HCT116 (cell line): ENCODE measurements around the gene SUGCT. TPM values are rescaled to one million over a fixed set of nuclear protein-coding genes. Genes with fewer than 3 reads are reported as not detected.

Source experiments
- ATAC-seq: fragments of 200-7000 bp; cut with Tn5 transposase; 2 replicates; pipeline ENCODE4 v1.9.1; 2020; ENCODE audit warnings: mild to moderate bottlenecking, moderate library complexity
- BruUV-seq: library from RNA; stranded (reverse); fragments of 400-500 nt; replicated peaks from 2 replicates; lab custom pipeline; 2021; lab: Mats Ljungman, UMichigan
- CTCF ChIA-PET: fragments of 300-600 bp; sonication (Branson Sonifier 250); formaldehyde crosslinking; loops from one replicate; lab custom pipeline; 2021; ENCODE audit warnings: antibody characterized with exemption; lab: Charles Lee
- POLR2A ChIA-PET: fragments of 300-600, 350-600 bp; sonication (Branson Sonifier 250); formaldehyde crosslinking; loops from one replicate; lab custom pipeline; 2021; ENCODE audit warnings: antibody characterized with exemption; lab: Charles Lee
- RAD21 ChIA-PET, 2 experiments: fragments of 300-600 bp; sonication (Branson Sonifier 250); formaldehyde crosslinking; loops; one replicate each; lab custom pipeline; 2023; ENCODE audit warnings: low total read pairs in 2 of 2; ENCODE audit not compliant: uncharacterized antibody in 2 of 2, unreplicated experiment in 2 of 2, low non-redundant PET in 1 of 2; lab: Charles Lee
- DNase-seq: peaks from one replicate; pipeline ENCODE4 v3.0.0-alpha.2; 2010; ENCODE audit warnings: low read depth, low spot score
- H2AFZ ChIP-seq: fragments of 200-600 bp; shearing (Covaris generic), sonication (generic); 2 replicates; pipeline ENCODE4 v1.6.1; 2017; ENCODE audit warnings: low read depth, mixed run types, mixed read lengths, antibody characterized with exemption, low read length; ENCODE audit not compliant: poor library complexity, severe bottlenecking
- H3K27ac ChIP-seq: 2 replicates; pipeline ENCODE4 v1.5.1; 2012; ENCODE audit warnings: low read depth, low read length
- H3K27me3 ChIP-seq: fragments of 200-600 bp; sonication (generic); 2 replicates; pipeline ENCODE4 v1.6.1; 2016; ENCODE audit warnings: mixed run types, low read length, mixed read lengths; ENCODE audit not compliant: insufficient read depth
- H3K36me3 ChIP-seq, 2 experiments: fragments of 200-500 bp in 1 of 2; fragments of 200-600 bp in 1 of 2; sonication (Bioruptor generic) in 1 of 2; sonication (generic) in 1 of 2; 2 replicates each; pipeline versions ENCODE4 v1.5.1 to v1.6.1; 2014 to 2016; ENCODE audit warnings: low read length in 2 of 2, inconsistent platforms in 1 of 2, mixed read lengths in 1 of 2, mixed run types in 1 of 2; ENCODE audit not compliant: insufficient read depth in 2 of 2, control insufficient read depth in 1 of 2
- H3K4me1 ChIP-seq, 2 experiments: fragments of 200-600 bp in 1 of 2; sonication (generic) in 1 of 2; 2 replicates each; pipeline versions ENCODE4 v1.5.1 to v1.6.1; 2012 to 2017; ENCODE audit warnings: low read length in 2 of 2, inconsistent platforms in 1 of 2, mild to moderate bottlenecking in 1 of 2, mixed read lengths in 1 of 2, mixed run types in 1 of 2, moderate library complexity in 1 of 2; ENCODE audit not compliant: insufficient read depth in 2 of 2, control insufficient read depth in 1 of 2
- H3K4me2 ChIP-seq: fragments of 200-600 bp; sonication (generic); 2 replicates; pipeline ENCODE4 v1.6.1; 2017; ENCODE audit warnings: mixed run types, low read length, mixed read lengths
- H3K4me3 ChIP-seq, 2 experiments: fragments of 200-600 bp in 1 of 2; sonication (generic) in 1 of 2; replicated peaks in 1 of 2; 2 replicates each; pipeline ENCODE4 v1.5.1; 2011 to 2016; ENCODE audit warnings: low read length in 2 of 2, control low read depth in 1 of 2, low read depth in 1 of 2, mild to moderate bottlenecking in 1 of 2, mixed read lengths in 1 of 2, mixed run types in 1 of 2
- H3K79me2 ChIP-seq: fragments of 200-600 bp; sonication (generic); 2 replicates; pipeline ENCODE4 v1.6.1; 2017; ENCODE audit warnings: mild to moderate bottlenecking, mixed run types, low read length, moderate library complexity, mixed read lengths; ENCODE audit not compliant: insufficient read depth
- H3K9ac ChIP-seq: fragments of 200-600 bp; sonication (generic); 2 replicates; pipeline ENCODE4 v1.6.1; 2016; ENCODE audit warnings: low read length, mixed read lengths
- H3K9me2 ChIP-seq: fragments of 200-600 bp; sonication (generic), shearing (Covaris generic); 2 replicates; pipeline ENCODE4 v1.6.1; 2017; ENCODE audit warnings: mixed run types, mild to moderate bottlenecking, moderate library complexity; ENCODE audit not compliant: insufficient read depth
- H3K9me3 ChIP-seq, 2 experiments: fragments of 200-500 bp in 1 of 2; fragments of 200-600 bp in 1 of 2; sonication (Bioruptor generic) in 1 of 2; sonication (generic) in 1 of 2; 2 replicates each; pipeline ENCODE4 v1.6.1; 2014 to 2017; ENCODE audit warnings: low read length in 2 of 2, mixed read lengths in 2 of 2, inconsistent platforms in 1 of 2, low read depth in 1 of 2, mild to moderate bottlenecking in 1 of 2, mixed run types in 1 of 2, moderate library complexity in 1 of 2; ENCODE audit not compliant: control insufficient read depth in 1 of 2, insufficient read depth in 1 of 2
- H4K20me1 ChIP-seq: fragments of 200-600 bp; sonication (generic), shearing (Covaris generic); 2 replicates; pipeline ENCODE4 v1.6.1; 2017; ENCODE audit warnings: mixed run types, mild to moderate bottlenecking, moderate library complexity; ENCODE audit not compliant: insufficient read depth
- CEBPB ChIP-seq: IDR thresholded peaks from 2 replicates; pipeline ENCODE4 v1.6.1; 2012; ENCODE audit warnings: low read depth
- EGR1 ChIP-seq: IDR thresholded peaks from 2 replicates; pipeline ENCODE4 v1.6.1; 2012; ENCODE audit warnings: low read depth
- ELF1 ChIP-seq: IDR thresholded peaks from 2 replicates; pipeline ENCODE4 v1.6.1; 2012; ENCODE audit warnings: low read depth, borderline replicate concordance
- EZH2phosphoT487 ChIP-seq: fragments of 200-600 bp; IDR thresholded peaks from 2 replicates; pipeline ENCODE4 v1.6.1; 2018; ENCODE audit warnings: antibody characterized with exemption, borderline replicate concordance
- FOSL1 ChIP-seq: IDR thresholded peaks from 2 replicates; pipeline ENCODE4 v1.6.1; 2012; ENCODE audit warnings: low read depth
- POLR2A ChIP-seq: IDR thresholded peaks from 2 replicates; pipeline ENCODE4 v1.7.0; 2011; ENCODE audit warnings: borderline replicate concordance; ENCODE audit not compliant: insufficient read depth, insufficient read length; ENCODE audit errors: extremely low read depth
- POLR2AphosphoS5 ChIP-seq: IDR thresholded peaks from 2 replicates; pipeline ENCODE4 v1.6.1; 2011; ENCODE audit warnings: mild to moderate bottlenecking, low read depth, low read length, moderate library complexity
- RAD21 ChIP-seq: IDR thresholded peaks from 2 replicates; pipeline ENCODE4 v1.6.1; 2012; ENCODE audit warnings: low read depth, mild to moderate bottlenecking
- SIN3A ChIP-seq: IDR thresholded peaks from 2 replicates; pipeline ENCODE4 v1.6.1; 2012; ENCODE audit warnings: low read depth
- SP1 ChIP-seq: IDR thresholded peaks from 2 replicates; pipeline ENCODE4 v1.6.1; 2012; ENCODE audit warnings: low read depth
- SRF ChIP-seq: IDR thresholded peaks from 2 replicates; pipeline ENCODE4 v1.6.1; 2012; ENCODE audit warnings: low read depth
- YY1 ChIP-seq: IDR thresholded peaks from 2 replicates; pipeline ENCODE4 v1.6.1; 2011; ENCODE audit warnings: low read length, low read depth, moderate library complexity, mild to moderate bottlenecking; ENCODE audit not compliant: insufficient replicate concordance; ENCODE audit errors: extremely low read depth
- ZFX ChIP-seq: fragments of 450-650 bp; IDR thresholded peaks from 2 replicates; pipeline ENCODE4 v1.6.1; 2017
- ZNF274 ChIP-seq: fragments of 200-500 bp; sonication (Bioruptor generic); IDR thresholded peaks from 2 replicates; pipeline ENCODE4 v1.6.1; 2014; ENCODE audit warnings: mild to moderate bottlenecking, low read depth, low read length, inconsistent platforms
- intact Hi-C: fragments of 100-400 bp; cut with micrococcal nuclease; formaldehyde crosslinking; loops from 2 replicates; pipeline ENCODE4 v1.10.0; 2022
- total RNA-seq: library from RNA; stranded (reverse); gene quantifications from one replicate; pipeline ENCODE4 v1.2.1, GENCODE V29; 2021; ENCODE audit not compliant: unreplicated experiment
- TF ChIP-seq, protein P1 (sequence below), 3 experiments: fragments of 200-600 bp in 1 of 3; sonication (generic) in 1 of 3; IDR thresholded peaks in 2 of 3; conservative IDR thresholded peaks in 1 of 3; 2 replicates each; pipeline ENCODE4 v1.5.1; 2012 to 2017; ENCODE audit warnings: low read depth in 2 of 3, low read length in 2 of 3, antibody characterized with exemption in 1 of 3, borderline replicate concordance in 1 of 3, control low read depth in 1 of 3, mild to moderate bottlenecking in 1 of 3, mixed read lengths in 1 of 3, mixed run types in 1 of 3, moderate library complexity in 1 of 3; ENCODE audit not compliant: insufficient read depth in 1 of 3
- TF ChIP-seq, protein P2 (sequence below): IDR thresholded peaks from 2 replicates; pipeline ENCODE4 v1.6.1; 2012

Gene SUGCT
- total RNA-seq, 1 experiment from 2014 or later: 4.4 TPM

DNA sequence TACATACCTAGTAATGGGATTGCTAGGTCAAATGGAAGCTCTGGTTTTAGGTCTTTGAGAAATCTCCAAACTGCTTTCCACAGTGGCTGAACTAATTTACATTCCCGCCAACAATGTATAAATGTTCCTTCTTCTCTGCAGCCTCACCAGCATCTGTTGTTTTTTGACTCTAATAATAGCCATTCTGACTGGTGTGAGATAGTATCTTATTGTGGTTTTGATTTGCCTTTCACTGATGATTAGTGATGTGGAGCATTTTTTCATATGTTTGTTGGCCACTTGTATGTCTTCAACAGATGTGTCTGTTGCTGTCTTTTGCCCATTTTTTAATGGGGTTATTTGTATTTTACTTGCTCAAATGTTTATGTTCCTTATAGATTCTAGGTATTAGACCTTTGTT lies 675.5 kb downstream of the SUGCT start:
- TF ChIP-seq POLR2AphosphoS5: no peak
- TF ChIP-seq YY1: no peak
- TF ChIP-seq, protein P1, sequence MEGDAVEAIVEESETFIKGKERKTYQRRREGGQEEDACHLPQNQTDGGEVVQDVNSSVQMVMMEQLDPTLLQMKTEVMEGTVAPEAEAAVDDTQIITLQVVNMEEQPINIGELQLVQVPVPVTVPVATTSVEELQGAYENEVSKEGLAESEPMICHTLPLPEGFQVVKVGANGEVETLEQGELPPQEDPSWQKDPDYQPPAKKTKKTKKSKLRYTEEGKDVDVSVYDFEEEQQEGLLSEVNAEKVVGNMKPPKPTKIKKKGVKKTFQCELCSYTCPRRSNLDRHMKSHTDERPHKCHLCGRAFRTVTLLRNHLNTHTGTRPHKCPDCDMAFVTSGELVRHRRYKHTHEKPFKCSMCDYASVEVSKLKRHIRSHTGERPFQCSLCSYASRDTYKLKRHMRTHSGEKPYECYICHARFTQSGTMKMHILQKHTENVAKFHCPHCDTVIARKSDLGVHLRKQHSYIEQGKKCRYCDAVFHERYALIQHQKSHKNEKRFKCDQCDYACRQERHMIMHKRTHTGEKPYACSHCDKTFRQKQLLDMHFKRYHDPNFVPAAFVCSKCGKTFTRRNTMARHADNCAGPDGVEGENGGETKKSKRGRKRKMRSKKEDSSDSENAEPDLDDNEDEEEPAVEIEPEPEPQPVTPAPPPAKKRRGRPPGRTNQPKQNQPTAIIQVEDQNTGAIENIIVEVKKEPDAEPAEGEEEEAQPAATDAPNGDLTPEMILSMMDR (IDR thresholded peaks at IDR 0.05 in 2 of 3, conservative IDR thresholded peaks at IDR 0.05 in 1 of 3; ENCODE audit: borderline replicate concordance in 1 of 3, insufficient read depth in 1 of 3, low read depth in 2 of 3, low read length in 2 of 3): no peak
- no peak for TF ChIP-seq POLR2A
- TF ChIP-seq SIN3A: no peak
- no peak for TF ChIP-seq EGR1
- TF ChIP-seq FOSL1: no peak
- no peak for TF ChIP-seq RAD21
- TF ChIP-seq ZNF274: no peak
- no peak for TF ChIP-seq ELF1
- no peak for TF ChIP-seq ZFX
- TF ChIP-seq SRF: no peak
- TF ChIP-seq, protein P2, sequence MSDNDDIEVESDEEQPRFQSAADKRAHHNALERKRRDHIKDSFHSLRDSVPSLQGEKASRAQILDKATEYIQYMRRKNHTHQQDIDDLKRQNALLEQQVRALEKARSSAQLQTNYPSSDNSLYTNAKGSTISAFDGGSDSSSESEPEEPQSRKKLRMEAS: no peak
- no peak for TF ChIP-seq SP1
- TF ChIP-seq EZH2phosphoT487: no peak
- no peak for TF ChIP-seq CEBPB
- Histone ChIP-seq H3K9ac (no peak overlapping the region), H2AFZ (no peak overlapping the region), H3K4me1 (no peaks in the 10 kb centered on the region), H3K9me2 (no peaks in the 10 kb centered on the region), H3K27ac (no peak overlapping the region), H3K9me3 (no peaks in the 10 kb centered on the region), H3K4me2 (no peak overlapping the region), H3K4me3 (no peak overlapping the region), H3K27me3 (no peaks in the 10 kb centered on the region), H3K36me3 (no peaks in the 10 kb centered on the region), H4K20me1 (no peaks in the 10 kb centered on the region), H3K79me2 (no peaks in the 10 kb centered on the region)
- BruUV-seq: no TSS peak
- RAD21 ChIA-PET: no interaction called here
- POLR2A ChIA-PET: no interaction called here
- intact Hi-C loops: no loop called here
- no peak for DNase-seq
- CTCF ChIA-PET: no interaction called here
- ATAC-seq: no peak
